Nephron (organoid): ENCODE results near the gene PDE6B.

Experiments used
- H3K27ac Mint-ChIP-seq, 3 experiments: 2 replicates each; pipeline ENCODE4 v1.8.0; 2020; ENCODE audit warnings: mixed read lengths in 3 of 3, mild to moderate bottlenecking in 2 of 3, moderate library complexity in 1 of 3
- H3K27me3 Mint-ChIP-seq: 2 replicates; pipeline ENCODE4 v1.8.0; 2021; ENCODE audit warnings: low read depth, mild to moderate bottlenecking, moderate library complexity, mixed read lengths
- H3K36me3 Mint-ChIP-seq: 2 replicates; pipeline ENCODE4 v1.8.0; 2020; ENCODE audit warnings: low read depth, mixed read lengths
- H3K4me1 Mint-ChIP-seq: 2 replicates; pipeline ENCODE4 v1.8.0; 2020; ENCODE audit warnings: mixed read lengths
- H3K4me3 Mint-ChIP-seq, 3 experiments: 2 replicates each; pipeline ENCODE4 v1.8.0; 2020; ENCODE audit warnings: mild to moderate bottlenecking in 3 of 3, mixed read lengths in 3 of 3, moderate library complexity in 2 of 3
- H3K9me3 Mint-ChIP-seq: 2 replicates; pipeline ENCODE4 v1.8.0; 2020; ENCODE audit warnings: mixed read lengths
- CTCF ChIP-seq, 3 experiments: fragments of 200-600 bp; sonication (generic); IDR thresholded peaks; one replicate each; pipeline ENCODE4 v1.5.0; 2021; ENCODE audit warnings: antibody characterized with exemption in 3 of 3; ENCODE audit not compliant: unreplicated experiment in 3 of 3

PDE6B gene

GRCh38 chr4:674172-675035, 49.0 kb downstream of the PDE6B start, which contains the start of the genes ATP5ME and MYL5:
Gene ATP5ME, minus strand, starts transcription at chr4:674276. Its CDS starts 29 bp downstream, at chr4:674247.
Gene MYL5, plus strand, starts transcription at chr4:674542. Its CDS starts 3,485 bp downstream, at chr4:678027.
- Mint-ChIP-seq H3K9me3 (no peaks in the 10 kb centered on the region), H3K4me3 (peak within 1 kb of the TSS; percentile 90 to 95 (median 94)), H3K36me3 (peaks cover 22% of the 10 kb centered on the region), H3K27me3 (peaks cover 7% of the 10 kb centered on the region), H3K27ac (peak within 1 kb of the TSS; percentile 38 to 85 (median 80)), H3K4me1 (peaks cover 20% of the 10 kb centered on the region)
- peak; percentile 92 to 98 (median 94) for TF ChIP-seq CTCF (IDR thresholded peaks at IDR 0.05; ENCODE audit: unreplicated experiment in 3 of 3)

- Mint-ChIP-seq H3K4me1 (peaks cover 20% of the 10 kb centered on the region), H3K9me3 (no peaks in the 10 kb centered on the region), H3K27me3 (peaks cover 7% of the 10 kb centered on the region), H3K27ac (peak overlapping the region in 2 of 3 experiments; percentile 33 to 42), H3K36me3 (peaks cover 22% of the 10 kb centered on the region), H3K4me3 (peak overlapping the region; percentile 90 to 95 (median 94))
- TF ChIP-seq CTCF (IDR thresholded peaks at IDR 0.05; ENCODE audit: unreplicated experiment in 3 of 3), result no peak
Observed at GRCh38 chr4:675036-675882, 49.9 kb downstream of the PDE6B start.

- H3K27ac Mint-ChIP-seq, result peak overlapping the region; percentile 42 to 78 (median 57)
- H3K27me3 Mint-ChIP-seq, result peaks cover 7% of the 10 kb centered on the region
- peaks cover 14% of the 10 kb centered on the region for H3K36me3 Mint-ChIP-seq
- peaks cover 20% of the 10 kb centered on the region for H3K4me1 Mint-ChIP-seq
- H3K4me3 Mint-ChIP-seq, result peak overlapping the region; percentile 90 to 95 (median 94)
- no peaks in the 10 kb centered on the region for H3K9me3 Mint-ChIP-seq
- no peak for TF ChIP-seq CTCF (IDR thresholded peaks at IDR 0.05; ENCODE audit: unreplicated experiment in 3 of 3)
Observed at GRCh38 chr4:675980-676870, 50.9 kb downstream of the PDE6B start.

- no peak for TF ChIP-seq CTCF (IDR thresholded peaks at IDR 0.05; ENCODE audit: unreplicated experiment in 3 of 3)
- Mint-ChIP-seq H3K27me3 (peaks cover 7% of the 10 kb centered on the region), H3K36me3 (peaks cover 9% of the 10 kb centered on the region), H3K9me3 (no peaks in the 10 kb centered on the region), H3K4me1 (peaks cover 20% of the 10 kb centered on the region), H3K27ac (peak overlapping the region; percentile 55 to 70 (median 59)), H3K4me3 (peak overlapping the region; percentile 90 to 95 (median 94))
Observed at GRCh38 chr4:676871-677235, 51.5 kb downstream of the PDE6B start.
